ENCODE results near the gene KAT2B. TPM values are rescaled to one million over a fixed set of nuclear protein-coding genes. Genes with fewer than 3 reads are reported as not detected.

Gene KAT2B
- total RNA-seq, 1 experiment from 2014 or later = 9.8 TPM

GRCh38 chr3:20201143-20201542 is 160.9 kb downstream of the KAT2B start:
- no TSS peak for BruUV-seq (replicated peaks)
- Histone ChIP-seq H3K27me3 (replicated peaks; ENCODE audit: control insufficient read depth, insufficient read depth, low read length) (no peaks in the 10 kb centered on the region), H3K36me3 (ENCODE audit: control insufficient read depth, insufficient read depth, low read length) (no peaks in the 10 kb centered on the region), H3K4me1 (peaks cover 9% of the 10 kb centered on the region), H3K4me3 (ENCODE audit: low read depth, low read length) (no peak overlapping the region), H3K9me3 (no peaks in the 10 kb centered on the region)
- TF ChIP-seq CTCF (IDR thresholded peaks at IDR 0.05; ENCODE audit: insufficient read depth in 1 of 2, low read depth in 1 of 2, low read length in 1 of 2, severe bottlenecking in 1 of 2, unreplicated experiment in 1 of 2) = no peak
- ChIA-PET CTCF (no interaction called here), POLR2A (no interaction called here)
- Mint-ChIP-seq H3K36me3 (ENCODE audit: insufficient read depth, unreplicated experiment) (no peaks in the 10 kb centered on the region), H3K4me3 (ENCODE audit: unreplicated experiment) (no peak overlapping the region), H3K27me3 (ENCODE audit: insufficient read depth, unreplicated experiment) (no peaks in the 10 kb centered on the region), H3K27ac (ENCODE audit: unreplicated experiment) (no peak overlapping the region), H3K4me1 (ENCODE audit: low read depth, unreplicated experiment) (peaks cover 9% of the 10 kb centered on the region), H3K9me3 (ENCODE audit: unreplicated experiment) (no peaks in the 10 kb centered on the region)
- intact Hi-C loops (cut with micrococcal nuclease; ENCODE audit: unreplicated experiment) = no loop called here
- no peak for DNase-seq

Small RNAs within 50 kb of the gene (microRNA-seq; reads per million reads assigned to microRNA genes)
- gene MIR3135A = not detected

Other genes starting within 250 kb of the KAT2B start
- 0.39 and 1.4 TPM in 2 replicates for gene EFHB, start 106.2 kb upstream of the KAT2B start, total RNA-seq (2022)
- gene RAB5A, start 93.3 kb upstream of the KAT2B start, total RNA-seq (2022) = 63.1 and 69.5 TPM in 2 replicates
- not detected in 2 replicates for gene PP2D1, start 28.2 kb upstream of the KAT2B start, total RNA-seq (2022)
- gene SGO1, start 145.8 kb downstream of the KAT2B start, total RNA-seq (2022) = 24.2 and 27.2 TPM in 2 replicates

All from Caco-2 (cell line).